Stimulated activated CD8-positive, alpha-beta memory T cell treated with anti-CD3 and anti-CD28 coated beads, Interleukin-4, amount 100 ng/mL, for 24 hours (primary cell): ENCODE results near the gene SIRT4.
"Not testable (repeated sequence)": the region's sequence is repeated elsewhere in the genome, so short reads cannot be mapped to it uniquely, and the experiment has no call there.

ENCODE experiments used
- DNase-seq: peaks from one replicate; pipeline ENCODE4 v3.0.0-alpha.2; 2020; ENCODE audit warnings: low read depth

Gene SIRT4

GRCh38 chr12:120335447-120335846 lies 33.3 kb downstream of the SIRT4 start:
- peak; percentile 18 for DNase-seq

- DNase-seq = not testable (repeated sequence)
These were observed 34.3 kb downstream of the SIRT4 start for GRCh38 chr12:120336392-120336791.

GRCh38 chr12:120337730-120338129 lies 35.6 kb downstream of the SIRT4 start:
- DNase-seq = no peak

- DNase-seq = no peak
These were observed 37.1 kb downstream of the SIRT4 start for GRCh38 chr12:120339256-120339655.

GRCh38 chr12:120342175-120343038 lies 40.3 kb downstream of the SIRT4 start:
- no peak for DNase-seq

- no peak for DNase-seq
These were observed 41.0 kb downstream of the SIRT4 start for GRCh38 chr12:120343039-120343537.

- DNase-seq = no peak
These were observed 41.6 kb downstream of the SIRT4 start for GRCh38 chr12:120343692-120344091.

- DNase-seq = no peak
These were observed 43.9 kb downstream of the SIRT4 start for GRCh38 chr12:120346031-120346430.

- no peak for DNase-seq
These were observed 44.6 kb downstream of the SIRT4 start for GRCh38 chr12:120346681-120347080.

GRCh38 chr12:120347766-120348165 lies 45.6 kb downstream of the SIRT4 start:
- no peak for DNase-seq

GRCh38 chr12:120350576-120351350 lies 48.6 kb downstream of the SIRT4 start:
- DNase-seq = no peak

- no peak for DNase-seq
These were observed 50.0 kb downstream of the SIRT4 start for GRCh38 chr12:120352117-120352516.

GRCh38 chr12:120353136-120353535 lies 51.0 kb downstream of the SIRT4 start:
- DNase-seq = no peak

GRCh38 chr12:120353556-120354317 lies 51.6 kb downstream of the SIRT4 start:
- no peak for DNase-seq

- peak; percentile 58 for DNase-seq
These were observed 54.5 kb downstream of the SIRT4 start for GRCh38 chr12:120356567-120357030.

GRCh38 chr12:120357104-120357503 lies 55.0 kb downstream of the SIRT4 start:
- DNase-seq = no peak

GRCh38 chr12:120358412-120359100 lies 56.4 kb downstream of the SIRT4 start:
- DNase-seq = no peak

- no peak for DNase-seq
These were observed 57.0 kb downstream of the SIRT4 start for GRCh38 chr12:120359128-120359527.

- DNase-seq = no peak
These were observed 59.5 kb downstream of the SIRT4 start for GRCh38 chr12:120361506-120362208.
